ENCODE measurements around the gene DNAJB5. TPM values are rescaled to one million over a fixed set of nuclear protein-coding genes. Genes with fewer than 3 reads are reported as not detected.
"Not testable (repeated sequence)": the region's sequence is repeated elsewhere in the genome, so short reads cannot be mapped to it uniquely, and the experiment has no call there.

Gene DNAJB5
- total RNA-seq, 1 experiment from 2014 or later, result 9.5 TPM

- no peak for DNase-seq (ENCODE audit: low read depth)
Measured at GRCh38 chr9:34998266-34998665, 8.7 kb downstream of the DNAJB5 start.

- DNase-seq (ENCODE audit: low read depth), result no peak
Measured at GRCh38 chr9:34999576-34999975, 10.0 kb downstream of the DNAJB5 start.

- peak; percentile 86 for DNase-seq (ENCODE audit: low read depth)
Measured at GRCh38 chr9:35000535-35001284, 11.2 kb downstream of the DNAJB5 start.

- no peak for DNase-seq (ENCODE audit: low read depth)
Measured at GRCh38 chr9:35001285-35001677, 11.7 kb downstream of the DNAJB5 start.

GRCh38 chr9:35001803-35002502 is 12.4 kb downstream of the DNAJB5 start:
- peak; percentile 78 for DNase-seq (ENCODE audit: low read depth)

- DNase-seq (ENCODE audit: low read depth), result no peak
Measured at GRCh38 chr9:35002623-35003022, 13.1 kb downstream of the DNAJB5 start.

GRCh38 chr9:35004299-35004698 is 14.8 kb downstream of the DNAJB5 start:
- not testable (repeated sequence) for DNase-seq (ENCODE audit: low read depth)

- no peak for DNase-seq (ENCODE audit: low read depth)
Measured at GRCh38 chr9:35010351-35010958, 20.9 kb downstream of the DNAJB5 start.

GRCh38 chr9:35014517-35014916 is 25.0 kb downstream of the DNAJB5 start:
- no peak for DNase-seq (ENCODE audit: low read depth)

GRCh38 chr9:35023443-35023842 is 33.9 kb downstream of the DNAJB5 start:
- not testable (repeated sequence) for DNase-seq (ENCODE audit: low read depth)

- no peak for DNase-seq (ENCODE audit: low read depth)
Measured at GRCh38 chr9:35026671-35027070, 37.1 kb downstream of the DNAJB5 start.

- DNase-seq (ENCODE audit: low read depth), result no peak
Measured at GRCh38 chr9:35027374-35027773, 37.8 kb downstream of the DNAJB5 start.

- DNase-seq (ENCODE audit: low read depth), result no peak
Measured at GRCh38 chr9:35027860-35028259, 38.3 kb downstream of the DNAJB5 start.

GRCh38 chr9:35028341-35028740 is 38.8 kb downstream of the DNAJB5 start:
- DNase-seq (ENCODE audit: low read depth), result no peak

GRCh38 chr9:35029241-35029640 is 39.7 kb downstream of the DNAJB5 start:
- no peak for DNase-seq (ENCODE audit: low read depth)

GRCh38 chr9:35029852-35030251 is 40.3 kb downstream of the DNAJB5 start:
- DNase-seq (ENCODE audit: low read depth), result no peak

- no peak for DNase-seq (ENCODE audit: low read depth)
Measured at GRCh38 chr9:35033101-35033500, 43.6 kb downstream of the DNAJB5 start.

GRCh38 chr9:35035851-35036701 is 46.5 kb downstream of the DNAJB5 start:
- DNase-seq (ENCODE audit: low read depth), result no peak

GRCh38 chr9:35042081-35042604 is 52.6 kb downstream of the DNAJB5 start:
- peak; percentile 30 for DNase-seq (ENCODE audit: low read depth)

- DNase-seq (ENCODE audit: low read depth), result no peak
Measured at GRCh38 chr9:35042891-35043545, 53.5 kb downstream of the DNAJB5 start.

GRCh38 chr9:35044071-35044470 is 54.5 kb downstream of the DNAJB5 start:
- no peak for DNase-seq (ENCODE audit: low read depth)
